Peyer's patch (tissue), 4 donors: Measurements from ENCODE around the gene SLC22A6.

Source experiments
- POLR2A ChIP-seq, 2 donors: fragments of 450-650 bp; IDR thresholded peaks; one replicate each; pipeline ENCODE4 v1.5.1; 2017; ENCODE audit warnings: antibody characterized with exemption in 2 of 2, mild to moderate bottlenecking in 2 of 2, moderate library complexity in 2 of 2
- TF ChIP-seq, protein P1 (sequence below), 6 experiments: fragments of 450-650 bp in 4 of 6; fragments of 200-600 bp in 2 of 6; sonication (generic) in 1 of 6; IDR thresholded peaks; one replicate each; pipeline ENCODE4 v1.5.1; 2017 to 2019; ENCODE audit warnings: antibody characterized with exemption in 6 of 6, mild to moderate bottlenecking in 3 of 6, moderate library complexity in 1 of 6

DNA sequence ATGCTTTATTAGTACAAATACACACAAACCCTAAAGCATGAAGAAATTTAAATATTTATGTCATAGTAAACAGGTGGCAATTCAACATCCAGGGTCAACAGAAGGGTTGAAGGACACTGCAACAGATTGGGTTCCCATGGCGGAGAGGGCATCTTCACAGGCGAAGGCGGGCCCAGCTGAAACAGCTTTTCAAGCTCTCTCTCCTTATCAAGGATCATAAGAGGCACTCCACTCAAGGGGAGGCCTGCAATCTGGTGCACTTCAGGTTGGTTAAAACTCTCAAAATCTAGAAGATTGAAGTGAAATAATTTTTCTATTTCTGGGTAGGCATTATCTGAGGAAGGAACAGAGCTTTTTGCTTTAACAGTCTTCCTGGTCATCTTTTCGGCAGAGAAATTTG lies 47.7 kb upstream of the SLC22A6 start:
- TF ChIP-seq, protein P1, sequence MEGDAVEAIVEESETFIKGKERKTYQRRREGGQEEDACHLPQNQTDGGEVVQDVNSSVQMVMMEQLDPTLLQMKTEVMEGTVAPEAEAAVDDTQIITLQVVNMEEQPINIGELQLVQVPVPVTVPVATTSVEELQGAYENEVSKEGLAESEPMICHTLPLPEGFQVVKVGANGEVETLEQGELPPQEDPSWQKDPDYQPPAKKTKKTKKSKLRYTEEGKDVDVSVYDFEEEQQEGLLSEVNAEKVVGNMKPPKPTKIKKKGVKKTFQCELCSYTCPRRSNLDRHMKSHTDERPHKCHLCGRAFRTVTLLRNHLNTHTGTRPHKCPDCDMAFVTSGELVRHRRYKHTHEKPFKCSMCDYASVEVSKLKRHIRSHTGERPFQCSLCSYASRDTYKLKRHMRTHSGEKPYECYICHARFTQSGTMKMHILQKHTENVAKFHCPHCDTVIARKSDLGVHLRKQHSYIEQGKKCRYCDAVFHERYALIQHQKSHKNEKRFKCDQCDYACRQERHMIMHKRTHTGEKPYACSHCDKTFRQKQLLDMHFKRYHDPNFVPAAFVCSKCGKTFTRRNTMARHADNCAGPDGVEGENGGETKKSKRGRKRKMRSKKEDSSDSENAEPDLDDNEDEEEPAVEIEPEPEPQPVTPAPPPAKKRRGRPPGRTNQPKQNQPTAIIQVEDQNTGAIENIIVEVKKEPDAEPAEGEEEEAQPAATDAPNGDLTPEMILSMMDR (IDR thresholded peaks at IDR 0.05): no peak
- no peak for TF ChIP-seq POLR2A (IDR thresholded peaks at IDR 0.05)
